Forelimb muscle (tissue), 1 donor: ENCODE measurements around the gene SAP30BP. TPM values are rescaled to one million over a fixed set of nuclear protein-coding genes. Genes with fewer than 3 reads are reported as not detected.

Experiments used
- DNase-seq: peaks from one replicate; pipeline ENCODE4 v3.0.0-alpha.2; 2013; ENCODE audit warnings: low read depth
- polyA plus RNA-seq: library from polyadenylated mRNA; unstranded; fragments of 120-200 nt; gene quantifications from one replicate; pipeline ENCODE4 v1.2.1, GENCODE V29; 2013; ENCODE audit not compliant: insufficient read length

SAP30BP gene
- polyA plus RNA-seq, 1 donor = 72.4 TPM

GRCh38 chr17:75685499-75685898 is 18.4 kb downstream of the SAP30BP start:
- DNase-seq = no peak

GRCh38 chr17:75688209-75688825 is 21.2 kb downstream of the SAP30BP start:
- DNase-seq = no peak

GRCh38 chr17:75689441-75689873 is 22.3 kb downstream of the SAP30BP start:
- DNase-seq = no peak

GRCh38 chr17:75691371-75691791 is 24.2 kb downstream of the SAP30BP start:
- DNase-seq = no peak

- no peak for DNase-seq
Observed at GRCh38 chr17:75691801-75692626, 24.9 kb downstream of the SAP30BP start.

- no peak for DNase-seq
Observed at GRCh38 chr17:75692976-75693375, 25.8 kb downstream of the SAP30BP start.

- no peak for DNase-seq
Observed at GRCh38 chr17:75693500-75694481, 26.7 kb downstream of the SAP30BP start.

GRCh38 chr17:75694536-75694935 is 27.4 kb downstream of the SAP30BP start:
- no peak for DNase-seq

GRCh38 chr17:75695141-75695829 is 28.1 kb downstream of the SAP30BP start:
- DNase-seq = no peak

- no peak for DNase-seq
Observed at GRCh38 chr17:75695830-75696271, 28.7 kb downstream of the SAP30BP start.

GRCh38 chr17:75697651-75698291 is 30.6 kb downstream of the SAP30BP start:
- no peak for DNase-seq

GRCh38 chr17:75698659-75699058 is 31.5 kb downstream of the SAP30BP start:
- no peak for DNase-seq

- DNase-seq = no peak
Observed at GRCh38 chr17:75701288-75701687, 34.1 kb downstream of the SAP30BP start.

GRCh38 chr17:75703191-75703590 is 36.1 kb downstream of the SAP30BP start:
- DNase-seq = no peak

- no peak for DNase-seq
Observed at GRCh38 chr17:75703591-75703990, 36.5 kb downstream of the SAP30BP start.

GRCh38 chr17:75704963-75705875 is 38.1 kb downstream of the SAP30BP start:
- DNase-seq = no peak

GRCh38 chr17:75706042-75706728 is 39.0 kb downstream of the SAP30BP start:
- DNase-seq = no peak

GRCh38 chr17:75707079-75707571 is 40.0 kb downstream of the SAP30BP start:
- no peak for DNase-seq

- DNase-seq = no peak
Observed at GRCh38 chr17:75712446-75712845, 45.3 kb downstream of the SAP30BP start.
